CD4-positive, alpha-beta T cell treated with Interleukin-15 for 4 hours (primary cell): ENCODE results near the gene TRIM28.
A peak's percentile ranks its signal among the peaks of the same experiment; 100 is the strongest.

Source experiments
- DNase-seq: peaks from one replicate; pipeline ENCODE4 v3.0.0-alpha.2; 2020; ENCODE audit warnings: low spot score

The TRIM28 gene

GRCh38 chr19:58579473-58580142, 35.7 kb downstream of the TRIM28 start:
- DNase-seq, result no peak

- DNase-seq, result peak; percentile 90
Observed at GRCh38 chr19:58581227-58582141, 37.6 kb downstream of the TRIM28 start.

GRCh38 chr19:58582985-58583384, 39.1 kb downstream of the TRIM28 start:
- no peak for DNase-seq

- DNase-seq, result no peak
Observed at GRCh38 chr19:58584498-58585441, 40.9 kb downstream of the TRIM28 start.

GRCh38 chr19:58585442-58586132, 41.7 kb downstream of the TRIM28 start:
- DNase-seq, result no peak

- no peak for DNase-seq
Observed at GRCh38 chr19:58586133-58586765, 42.4 kb downstream of the TRIM28 start.
